Stomach (tissue), 9 donors: Measurements from ENCODE around the gene APCDD1. TPM values are rescaled to one million over a fixed set of nuclear protein-coding genes. Genes with fewer than 3 reads are reported as not detected.

Experiments used
- DNase-seq, 2 donors: peaks; one replicate each; pipeline versions ENCODE4 v3.0.0 to v3.0.0-alpha.2; 2013 to 2019
- H3K27ac ChIP-seq, 5 donors: fragments of 200-600 bp in 4 of 5; sonication (generic) in 4 of 5; one replicate each; pipeline ENCODE4 v1.5.1; 2013 to 2019; ENCODE audit warnings: mild to moderate bottlenecking in 1 of 5, moderate library complexity in 1 of 5
- H3K27me3 ChIP-seq, 3 donors: fragments of 200-600 bp; sonication (generic); one replicate each; pipeline ENCODE4 v1.5.1; 2017 to 2019; ENCODE audit warnings: mixed run types in 1 of 3
- H3K36me3 ChIP-seq, 4 donors: fragments of 200-600 bp; sonication (generic); 1 replicate in 3 of 4; 2 replicates in 1 of 4; pipeline ENCODE4 v1.5.1; 2016 to 2019
- H3K4me1 ChIP-seq, 4 donors: fragments of 200-600 bp; sonication (generic); one replicate each; pipeline ENCODE4 v1.5.1; 2016 to 2019
- H3K4me3 ChIP-seq, 4 donors: fragments of 200-600 bp; sonication (generic) in 3 of 4; one replicate each; pipeline ENCODE4 v1.5.1; 2016 to 2019; ENCODE audit warnings: mild to moderate bottlenecking in 1 of 4
- H3K9me3 ChIP-seq, 4 donors: fragments of 200-600 bp; sonication (generic); one replicate each; pipeline ENCODE4 v1.5.1; 2016 to 2019
- EP300 ChIP-seq: sonication (generic); formaldehyde crosslinking; IDR thresholded peaks from one replicate; pipeline ENCODE4 v1.6.1; 2017; ENCODE audit warnings: antibody characterized with exemption
- POLR2A ChIP-seq, 4 donors: fragments of 450-650 bp; IDR thresholded peaks; one replicate each; pipeline ENCODE4 v1.6.1; 2016; ENCODE audit warnings: antibody characterized with exemption in 4 of 4, control low read depth in 2 of 4, mild to moderate bottlenecking in 1 of 4, moderate library complexity in 1 of 4
- POLR2AphosphoS5 ChIP-seq, 3 donors: sonication (generic); formaldehyde crosslinking; IDR thresholded peaks; one replicate each; pipeline ENCODE4 v1.6.1; 2016; ENCODE audit warnings: antibody characterized with exemption in 3 of 3
- WGBS, 5 donors: extraction: QIAGEN DNeasy Blood & Tissue Kit in 3 of 5; methylation state at CpG; one replicate each; pipeline versions ENCODE4 v1.1.5 to v1.1.7; 2013 to 2018; 5-methylcytosine and 5-hydroxymethylcytosine counted together
- intact Hi-C: fragments of 100-400 bp; cut with DNase I; formaldehyde crosslinking; loops from one replicate; pipeline ENCODE4 v1.15.1; 2023; ENCODE audit warnings: low total_unique reads
- polyA plus RNA-seq, 3 donors: library from polyadenylated mRNA; stranded (reverse); fragments of 200-250 nt; gene quantifications; one replicate each; pipeline ENCODE4 v1.2.3, GENCODE V29; 2013
- total RNA-seq, 5 donors: library from RNA; depleted of rRNA; stranded (reverse); fragments of >200 nt; gene quantifications; one replicate each; pipeline versions ENCODE4 v1.1.0 to v1.2.3, GENCODE V29; 2014 to 2016
- TF ChIP-seq, protein P1 (sequence below), 7 experiments: fragments of 450-650 bp in 4 of 7; fragments of 200-600 bp in 3 of 7; sonication (generic) in 3 of 7; IDR thresholded peaks; one replicate each; pipeline ENCODE4 v1.5.1; 2016 to 2019; ENCODE audit warnings: antibody characterized with exemption in 7 of 7, control low read depth in 2 of 7, mild to moderate bottlenecking in 1 of 7
- donor health status: healthy with polysubstance abuse.
- donor health status: Bipolar disorder and iron deficiency.
- donor health status: healthy.

Gene APCDD1
- total and polyA plus RNA-seq, 8 donors = 11.0 to 142 (median 25.9) TPM

DNA sequence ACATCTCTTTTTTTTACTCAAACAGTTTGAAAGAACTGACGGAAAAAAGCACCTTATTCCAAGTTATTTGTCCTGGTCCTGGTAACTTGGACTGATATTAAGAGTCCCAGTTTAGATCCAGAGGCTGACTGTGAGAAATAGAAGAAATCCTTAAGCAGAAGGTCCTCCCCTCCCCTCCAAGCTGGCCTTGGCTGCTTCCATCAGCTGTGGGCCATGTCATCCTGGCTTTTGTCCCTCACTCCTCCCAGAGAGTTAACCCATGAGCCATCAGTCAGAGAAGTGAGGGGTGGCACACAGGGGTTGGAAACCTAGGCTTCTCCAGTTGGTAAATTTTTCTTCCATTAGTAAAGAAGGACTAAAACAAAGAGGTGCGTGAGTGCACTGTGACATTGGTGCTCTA, 61.6 kb downstream of the APCDD1 start:
- H3K4me1 ChIP-seq = peaks cover 11 to 39% (median 25%) of the 10 kb centered on the region in 4 donors
- H3K36me3 ChIP-seq = no peaks in the 10 kb centered on the region
- DNase-seq = no peak
- intact Hi-C loops = no loop called here
- H3K4me3 ChIP-seq = no peak overlapping the region
- H3K27me3 ChIP-seq = no peaks in the 10 kb centered on the region
- no peaks in the 10 kb centered on the region for H3K9me3 ChIP-seq
- WGBS, 5 donors = 75 to 87% (median 85%) methylated on average over 2 of the region's 2 CpGs
- no peak overlapping the region for H3K27ac ChIP-seq
- TF ChIP-seq POLR2AphosphoS5 (IDR thresholded peaks at IDR 0.05) (no peak), POLR2A (IDR thresholded peaks at IDR 0.05) (no peak), EP300 (no peak)
- TF ChIP-seq, protein P1, sequence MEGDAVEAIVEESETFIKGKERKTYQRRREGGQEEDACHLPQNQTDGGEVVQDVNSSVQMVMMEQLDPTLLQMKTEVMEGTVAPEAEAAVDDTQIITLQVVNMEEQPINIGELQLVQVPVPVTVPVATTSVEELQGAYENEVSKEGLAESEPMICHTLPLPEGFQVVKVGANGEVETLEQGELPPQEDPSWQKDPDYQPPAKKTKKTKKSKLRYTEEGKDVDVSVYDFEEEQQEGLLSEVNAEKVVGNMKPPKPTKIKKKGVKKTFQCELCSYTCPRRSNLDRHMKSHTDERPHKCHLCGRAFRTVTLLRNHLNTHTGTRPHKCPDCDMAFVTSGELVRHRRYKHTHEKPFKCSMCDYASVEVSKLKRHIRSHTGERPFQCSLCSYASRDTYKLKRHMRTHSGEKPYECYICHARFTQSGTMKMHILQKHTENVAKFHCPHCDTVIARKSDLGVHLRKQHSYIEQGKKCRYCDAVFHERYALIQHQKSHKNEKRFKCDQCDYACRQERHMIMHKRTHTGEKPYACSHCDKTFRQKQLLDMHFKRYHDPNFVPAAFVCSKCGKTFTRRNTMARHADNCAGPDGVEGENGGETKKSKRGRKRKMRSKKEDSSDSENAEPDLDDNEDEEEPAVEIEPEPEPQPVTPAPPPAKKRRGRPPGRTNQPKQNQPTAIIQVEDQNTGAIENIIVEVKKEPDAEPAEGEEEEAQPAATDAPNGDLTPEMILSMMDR (IDR thresholded peaks at IDR 0.05) = no peak

DNA sequence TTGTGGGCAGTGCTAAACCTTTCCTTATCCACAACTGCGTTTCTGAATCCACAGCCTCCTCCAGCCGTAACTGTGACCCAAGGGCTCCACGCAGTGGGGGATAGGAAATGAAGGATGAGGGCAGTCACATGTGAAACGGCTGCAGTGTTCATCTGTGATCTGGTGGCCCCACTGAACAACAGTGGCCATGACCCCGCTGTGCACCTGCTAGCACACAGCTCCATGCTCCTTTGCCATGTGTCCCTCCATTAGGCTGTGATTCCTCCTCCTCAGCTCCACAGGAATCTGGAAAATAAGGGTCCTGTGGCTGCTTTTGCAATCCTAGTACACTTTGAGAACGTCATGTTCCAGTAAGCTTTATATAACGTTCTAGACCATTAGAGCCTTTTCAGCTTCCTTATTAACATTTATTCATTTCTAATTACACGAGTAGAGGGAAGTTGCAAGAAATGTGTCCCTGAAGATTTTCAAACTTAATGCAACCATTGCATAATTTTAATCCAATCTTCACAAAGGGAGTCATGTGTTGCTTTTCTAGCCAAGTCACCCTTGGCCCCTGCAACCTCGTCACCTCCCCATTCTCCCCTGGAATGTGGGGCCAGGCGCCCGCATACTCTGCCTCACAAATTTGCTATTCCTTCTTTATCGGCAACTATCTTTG, 64.3 kb downstream of the APCDD1 start:
- DNase-seq = peak; percentile 35 to 86
- H3K4me3 ChIP-seq = no peak overlapping the region
- H3K27me3 ChIP-seq = no peaks in the 10 kb centered on the region
- H3K27ac ChIP-seq = peak overlapping the region in 4 of 5 donors; percentile 60 to 79 (median 71)
- no peaks in the 10 kb centered on the region for H3K9me3 ChIP-seq
- intact Hi-C loops = no loop called here
- peaks cover 11 to 35% (median 25%) of the 10 kb centered on the region in 4 donors for H3K4me1 ChIP-seq
- 19 to 46% (median 23%) methylated on average over 12 of the region's 12 CpGs for WGBS, 5 donors
- H3K36me3 ChIP-seq = no peaks in the 10 kb centered on the region
- no peak for TF ChIP-seq EP300
- no peak for TF ChIP-seq POLR2A (IDR thresholded peaks at IDR 0.05)
- TF ChIP-seq, protein P1 (IDR thresholded peaks at IDR 0.05) = peak in 3 of 7 experiments; percentile 8 to 45 (median 19)
- TF ChIP-seq POLR2AphosphoS5 (IDR thresholded peaks at IDR 0.05) = peak in 1 of 3 donors; percentile 82

DNA sequence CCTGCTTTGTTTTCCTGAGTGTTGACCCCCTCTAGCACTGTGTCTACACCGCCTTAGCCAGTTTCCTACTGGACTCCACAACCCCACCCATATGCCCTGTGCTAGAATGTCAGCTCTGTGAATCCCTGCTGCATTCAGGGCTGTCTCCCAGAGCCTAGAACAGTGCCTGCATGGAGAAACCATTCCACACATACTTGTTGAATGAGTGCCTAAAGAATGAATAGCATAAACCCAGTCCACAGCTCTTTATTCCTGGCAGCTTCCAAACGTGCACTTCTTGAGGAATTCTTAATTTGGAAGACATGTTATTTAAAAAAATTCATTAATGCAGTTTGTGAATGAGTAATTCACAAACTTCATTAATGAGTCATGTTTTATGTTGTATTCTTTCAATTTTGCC, 64.9 kb downstream of the APCDD1 start:
- Histone ChIP-seq H3K27ac (peak overlapping the region in 4 of 5 donors; percentile 60 to 79 (median 71)), H3K4me3 (no peak overlapping the region), H3K27me3 (no peaks in the 10 kb centered on the region), H3K36me3 (no peaks in the 10 kb centered on the region), H3K4me1 (peaks cover 11 to 28% (median 23%) of the 10 kb centered on the region in 4 donors), H3K9me3 (no peaks in the 10 kb centered on the region)
- WGBS, 5 donors = 56 to 64% (median 60%) methylated on average over 2 of the region's 2 CpGs
- TF ChIP-seq, protein P1 (IDR thresholded peaks at IDR 0.05) = no peak
- TF ChIP-seq EP300 = no peak
- TF ChIP-seq POLR2A (IDR thresholded peaks at IDR 0.05) = no peak
- no peak for TF ChIP-seq POLR2AphosphoS5 (IDR thresholded peaks at IDR 0.05)
- intact Hi-C loops = no loop called here
- no peak for DNase-seq

DNA sequence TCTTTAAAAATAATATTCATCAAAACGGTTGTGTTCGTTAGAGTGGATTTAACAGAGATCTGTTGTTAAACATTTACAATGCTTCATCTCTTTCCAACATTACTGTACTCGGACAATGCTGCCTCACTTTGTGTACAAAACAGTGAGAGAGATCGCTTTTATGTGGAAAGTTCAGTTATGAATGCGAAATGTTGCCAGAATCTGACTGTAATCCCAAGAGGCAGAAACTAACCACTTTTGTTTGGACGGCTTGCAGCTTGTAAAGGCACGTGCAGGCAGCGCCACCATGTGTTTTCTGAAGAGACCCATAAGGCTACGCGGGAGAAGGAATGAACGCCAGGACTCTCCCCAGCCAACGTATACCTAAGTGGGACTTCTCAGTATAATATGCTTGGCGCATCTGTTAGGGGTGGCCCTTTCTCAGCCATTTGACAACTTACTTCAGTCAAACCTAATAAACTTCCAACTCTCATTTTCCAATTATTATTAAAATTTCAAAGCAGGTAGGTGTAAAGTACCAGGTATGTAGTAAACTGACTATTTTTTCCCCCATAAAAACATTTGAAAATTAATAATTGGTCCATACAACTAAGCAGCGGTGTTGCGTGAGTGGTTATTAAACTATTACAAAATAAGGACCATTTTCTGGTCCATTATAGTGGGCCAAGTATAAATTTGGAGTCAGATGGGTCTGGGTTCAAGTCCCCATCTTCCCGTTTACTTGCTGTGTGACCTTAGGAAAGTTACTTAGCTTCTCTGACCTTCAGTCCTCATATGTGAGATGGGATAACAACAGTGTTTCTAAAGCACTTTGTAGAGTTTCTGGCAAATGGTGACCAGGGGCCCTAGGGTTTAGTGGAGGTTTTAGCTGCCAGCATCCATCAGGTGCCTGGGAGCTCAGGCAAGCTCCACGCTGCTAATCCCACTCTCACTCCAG, 65.8 kb downstream of the APCDD1 start:
- Histone ChIP-seq H3K27me3 (no peaks in the 10 kb centered on the region), H3K4me1 (peaks cover 16 to 31% (median 27%) of the 10 kb centered on the region in 4 donors), H3K27ac (peak overlapping the region in 4 of 5 donors; percentile 60 to 79 (median 71)), H3K4me3 (no peak overlapping the region), H3K36me3 (no peaks in the 10 kb centered on the region), H3K9me3 (no peaks in the 10 kb centered on the region)
- no peak for TF ChIP-seq POLR2A (IDR thresholded peaks at IDR 0.05)
- TF ChIP-seq POLR2AphosphoS5 (IDR thresholded peaks at IDR 0.05) = peak; percentile 21 to 78 (median 60)
- TF ChIP-seq, protein P1 (IDR thresholded peaks at IDR 0.05) = peak in 5 of 7 experiments; percentile 53 to 81 (median 74)
- no peak for TF ChIP-seq EP300
- intact Hi-C loops = loop anchor here (5.0 kb wide), 1 partner anchor 548 kb away; no protein-coding TSS in a partner anchor
- 21 to 24% (median 23%) methylated on average over 17 of the region's 17 CpGs for whole genome bisulfite sequencing, 5 donors
- DNase-seq = peak; percentile 89 to 96
